ENCODE data around the gene PI4KB.
"Not testable (repeated sequence)": the region's sequence is repeated elsewhere in the genome, so short reads cannot be mapped to it uniquely, and the experiment has no call there.

Gene PI4KB

DNA sequence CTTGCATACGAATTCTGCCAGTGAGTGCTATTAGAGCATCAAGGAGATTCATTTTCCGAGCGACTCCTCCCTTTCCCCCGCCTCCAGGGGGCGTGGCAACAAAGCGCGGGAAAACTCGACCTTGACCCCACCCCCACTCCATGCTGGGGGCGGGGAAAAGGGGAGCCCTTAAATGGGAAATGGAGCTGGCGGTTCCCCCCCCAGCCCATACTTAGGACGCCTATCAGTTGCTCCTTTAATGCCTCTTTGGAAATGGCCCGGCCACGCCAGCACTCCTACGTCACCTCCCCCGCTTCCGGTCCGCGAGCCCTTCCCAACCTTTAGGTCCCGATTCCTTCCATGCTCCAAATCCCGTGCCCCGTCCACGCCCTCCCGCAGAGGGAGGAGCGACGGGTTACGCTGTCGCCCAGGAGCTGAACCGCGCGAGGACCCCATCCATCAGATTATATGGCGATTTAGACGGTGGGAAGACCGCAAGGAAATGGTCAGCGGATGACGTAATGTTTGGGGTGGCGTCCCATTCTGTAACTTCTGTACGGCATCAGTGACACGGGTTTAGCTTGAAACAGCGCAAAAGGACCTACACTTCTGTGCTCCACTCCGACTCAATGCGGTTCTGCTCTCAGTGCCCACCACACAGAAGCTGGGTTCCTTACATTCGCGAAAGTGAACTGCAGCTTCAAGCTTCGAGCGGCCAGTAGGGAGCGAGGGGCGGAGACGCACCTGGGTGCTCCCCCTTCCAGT, 45.8 kb downstream of the PI4KB start:
- DNase-seq (ENCODE audit: low spot score), result peak; percentile 95

DNA sequence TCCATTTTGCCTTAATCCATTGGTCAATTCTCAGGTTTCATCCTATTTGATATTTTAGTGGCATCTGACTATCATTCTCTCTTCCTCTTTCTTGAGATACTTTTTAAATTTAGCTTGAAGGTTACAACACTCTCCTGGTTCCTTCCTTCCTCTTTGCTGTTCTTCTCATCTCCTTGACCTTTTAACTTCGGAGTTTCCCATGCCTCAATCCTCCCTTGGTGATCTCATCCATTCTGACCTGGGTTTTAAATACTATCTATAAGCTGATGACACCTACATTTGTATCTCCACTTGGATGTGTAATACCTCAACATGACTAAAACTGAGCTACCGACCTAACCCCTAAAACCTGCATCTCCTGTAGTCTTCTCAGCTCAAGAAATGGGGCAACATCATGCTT, 50.0 kb downstream of the PI4KB start:
- DNase-seq (ENCODE audit: low spot score), result no peak

DNA sequence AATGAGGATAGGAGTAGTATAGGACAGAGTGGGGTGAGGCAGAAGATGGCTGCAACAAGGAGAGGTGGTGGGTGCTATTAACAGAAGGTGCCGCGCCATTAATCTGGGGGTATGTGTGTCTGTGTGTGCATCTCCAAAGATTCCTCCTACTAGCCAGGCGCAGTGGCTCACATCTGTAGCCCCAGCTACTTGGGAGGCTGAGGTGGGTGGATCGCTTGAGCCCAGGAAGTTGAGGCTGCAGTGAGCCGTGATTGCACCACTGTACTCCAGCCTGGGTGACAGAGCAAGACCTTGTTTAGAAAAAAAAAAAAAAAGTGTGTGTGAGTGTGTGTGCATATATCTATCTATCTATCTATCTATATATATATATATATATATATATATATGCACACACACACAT, 51.9 kb downstream of the PI4KB start:
- DNase-seq (ENCODE audit: low spot score), result not testable (repeated sequence)

GRCh38 chr1:151273924-151274466, 53.2 kb downstream of the PI4KB start:
- no peak for DNase-seq (ENCODE audit: low spot score)

- DNase-seq (ENCODE audit: low spot score), result no peak
These were observed 59.5 kb downstream of the PI4KB start for GRCh38 chr1:151267760-151268159.

- no peak for DNase-seq (ENCODE audit: low spot score)
These were observed 60.4 kb downstream of the PI4KB start for GRCh38 chr1:151266821-151267220.

DNA sequence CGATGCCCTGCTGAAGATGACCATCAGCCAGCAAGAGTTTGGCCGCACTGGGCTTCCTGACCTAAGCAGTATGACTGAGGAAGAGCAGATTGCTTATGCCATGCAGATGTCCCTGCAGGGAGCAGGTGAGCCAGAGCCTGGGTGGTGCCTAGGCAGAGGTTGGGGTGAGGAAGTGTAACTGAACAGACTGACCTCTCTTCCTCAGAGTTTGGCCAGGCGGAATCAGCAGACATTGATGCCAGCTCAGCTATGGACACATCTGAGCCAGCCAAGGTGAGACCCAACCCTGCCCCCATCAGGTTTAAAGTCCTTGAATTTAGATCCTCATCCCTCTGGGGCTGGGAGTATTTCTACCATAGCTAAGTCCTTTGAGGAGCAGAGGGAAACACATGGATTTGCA, 60.9 kb downstream of the PI4KB start:
- no peak for DNase-seq (ENCODE audit: low spot score)

GRCh38 chr1:151265446-151266236, 61.6 kb downstream of the PI4KB start:
- no peak for DNase-seq (ENCODE audit: low spot score)

GRCh38 chr1:151259351-151259750, 67.9 kb downstream of the PI4KB start:
- no peak for DNase-seq (ENCODE audit: low spot score)

DNA sequence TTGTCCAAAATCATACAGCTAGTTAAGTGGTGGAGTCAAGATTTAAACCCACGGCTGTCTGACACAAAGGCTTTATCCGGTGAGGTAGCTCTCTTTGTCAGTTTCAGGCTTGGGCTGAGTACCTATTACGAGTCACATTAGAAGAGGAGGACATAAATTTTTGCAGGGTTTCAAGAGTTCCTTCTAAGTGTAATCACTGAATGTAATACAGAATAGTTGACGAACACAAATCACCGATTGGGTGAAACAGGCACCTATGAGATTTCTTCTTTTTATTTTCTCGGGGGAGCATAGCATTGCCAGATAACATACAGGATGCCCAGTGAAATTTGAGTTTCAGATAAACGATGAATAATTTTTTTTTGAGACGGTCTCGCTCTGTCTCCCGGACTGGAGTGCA, 71.8 kb downstream of the PI4KB start:
- no peak for DNase-seq (ENCODE audit: low spot score)

DNA sequence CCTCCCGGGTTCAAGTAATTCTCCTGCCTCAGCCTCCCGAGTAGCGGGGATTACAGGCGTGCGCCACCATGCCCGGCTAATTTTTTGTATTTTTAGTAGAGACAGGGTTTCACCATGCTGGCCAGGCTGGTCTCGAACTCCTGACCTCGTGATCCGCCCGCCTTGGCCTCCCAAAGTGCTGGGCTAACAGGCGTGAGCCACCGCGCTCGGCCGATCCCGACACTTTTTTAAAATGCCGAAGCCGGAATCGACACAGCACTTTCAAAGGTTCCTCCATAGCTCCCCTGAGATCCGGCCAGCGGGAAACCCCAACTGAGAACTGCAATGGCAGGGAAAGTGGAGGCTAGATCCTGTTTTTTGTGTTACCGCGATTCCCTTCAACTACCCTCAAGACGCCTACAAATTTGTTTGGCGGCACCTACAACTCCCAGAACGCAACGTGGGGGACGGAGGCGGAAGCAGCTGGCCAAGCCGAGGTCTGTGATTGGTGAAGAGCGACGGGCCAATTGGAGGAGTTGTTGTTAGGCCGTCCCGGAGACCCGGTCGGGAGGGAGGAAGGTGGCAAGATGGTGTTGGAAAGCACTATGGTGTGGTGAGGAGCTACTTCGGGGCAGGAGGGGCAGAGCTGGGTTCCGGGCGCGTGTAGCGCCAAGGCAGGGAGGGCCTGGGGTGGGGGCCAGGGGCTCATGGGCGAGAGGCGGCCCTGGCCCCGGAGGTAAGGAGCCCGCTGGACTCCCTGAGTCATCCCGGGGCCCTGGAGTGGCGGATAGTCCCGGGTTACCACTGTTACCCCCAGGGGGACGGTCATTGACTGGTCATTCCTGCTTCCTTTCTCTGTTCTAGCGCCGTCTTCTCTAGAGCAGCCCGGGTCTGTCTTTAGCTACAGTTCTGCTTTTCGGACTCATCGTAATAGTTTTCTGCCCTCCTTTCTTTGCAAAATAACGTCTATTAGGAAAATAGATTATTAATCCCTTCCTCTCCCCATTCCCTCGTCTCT, 72.7 kb downstream of the PI4KB start, which contains the start of gene PSMD4:
TSS of gene PSMD4 (plus strand) at position 518 of the 997 bp plus-strand sequence. CDS start at position 567, 49 bp downstream.
- peak; percentile 98 for DNase-seq (ENCODE audit: low spot score)

DNA sequence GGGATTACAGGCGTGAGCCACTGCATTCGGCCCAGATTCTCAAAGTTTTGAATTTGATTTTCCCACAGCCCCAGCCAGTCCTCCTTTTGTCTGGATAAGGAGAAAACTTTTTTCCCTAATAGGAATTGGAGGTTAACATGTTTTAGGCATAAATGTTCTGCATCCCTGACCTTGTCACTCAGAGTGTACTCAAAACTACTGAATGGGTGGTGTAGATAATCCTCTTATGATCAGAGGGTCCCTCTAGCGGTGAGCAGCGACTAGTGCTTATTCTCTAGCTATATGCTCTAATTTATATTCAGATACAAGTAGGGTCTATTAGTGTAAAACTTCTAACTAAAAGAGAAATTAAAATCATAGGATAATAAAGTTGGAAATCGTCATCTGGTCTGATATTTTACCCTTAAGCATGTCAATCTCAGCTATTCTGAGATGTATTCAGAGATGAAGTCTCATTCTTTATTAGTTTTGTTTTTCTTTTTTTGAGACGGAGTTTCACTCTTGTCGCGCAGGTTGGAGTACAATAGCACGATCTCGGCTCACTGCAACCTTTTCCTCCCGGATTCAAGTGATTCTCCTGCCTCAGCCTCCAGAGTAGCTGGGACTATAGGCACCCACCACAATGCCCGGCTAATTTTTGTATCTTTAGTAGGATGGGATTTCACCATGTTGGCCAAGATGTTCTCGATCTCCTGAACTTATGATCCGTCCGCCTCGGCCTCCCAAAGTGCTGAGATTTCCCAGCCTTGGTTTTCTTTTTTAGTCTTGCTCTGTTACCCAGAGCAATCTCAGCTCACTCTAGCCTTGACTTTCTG, 75.4 kb downstream of the PI4KB start:
- peak; percentile 87 for DNase-seq (ENCODE audit: low spot score)

- DNase-seq (ENCODE audit: low spot score), result no peak
These were observed 80.4 kb downstream of the PI4KB start for GRCh38 chr1:151246786-151247185.

GRCh38 chr1:151243683-151244216, 83.5 kb downstream of the PI4KB start:
- no peak for DNase-seq (ENCODE audit: low spot score)

DNA sequence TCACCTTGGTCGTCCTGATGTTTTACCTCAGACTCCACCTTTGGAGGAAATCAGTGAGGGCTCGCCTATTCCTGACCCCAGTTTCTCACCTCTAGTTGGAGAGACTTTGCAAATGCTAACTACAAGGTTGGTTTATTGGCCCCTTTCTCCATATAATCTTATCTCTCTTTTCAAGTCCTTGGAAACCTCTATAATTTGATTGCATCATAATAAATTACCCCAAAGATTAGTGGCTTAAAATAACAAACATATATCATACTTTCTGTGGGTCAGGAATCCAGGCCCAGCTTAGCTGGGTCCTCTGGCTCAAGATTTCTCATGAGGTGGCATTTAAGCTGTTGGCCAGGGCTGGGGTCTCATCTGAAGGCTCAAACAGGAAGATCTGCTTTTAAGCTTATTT, 84.8 kb downstream of the PI4KB start:
- no peak for DNase-seq (ENCODE audit: low spot score)
